K562 (cell line): ENCODE data around the gene FBXO11. TPM values are rescaled to one million over a fixed set of nuclear protein-coding genes. Genes with fewer than 3 reads are reported as not detected.

ENCODE experiments used
- ATAC-seq: fragments of 200-7000 bp; cut with Tn5 transposase; 3 replicates; pipeline ENCODE4 v1.9.1; 2020; ENCODE audit warnings: moderate library complexity
- BruUV-seq: library from RNA; stranded (reverse); fragments of 400-500 nt; replicated peaks from 2 replicates; lab custom pipeline; 2021; lab: Mats Ljungman, UMichigan
- CTCF ChIA-PET: fragments of 300-600 bp; formaldehyde crosslinking; extraction: SDS; loops from one replicate; lab custom pipeline; 2021; ENCODE audit warnings: low intra/inter-chr PET ratio; lab: Yijun Ruan, JAX
- POLR2A ChIA-PET: fragments of 300-600, 350-650 bp; sonication (Branson Sonifier 250); formaldehyde crosslinking; extraction: SDS; loops from one replicate; lab custom pipeline; 2021; ENCODE audit warnings: antibody characterized with exemption, inconsistent platforms; lab: Yijun Ruan, JAX
- DNase-seq, 4 experiments: peaks; one replicate each; pipeline versions ENCODE4 v3.0.0 to v3.0.0-alpha.2; 2011 to 2018; ENCODE audit warnings: low spot score in 3 of 4, mixed read lengths in 3 of 4; ENCODE audit errors: extremely low read depth in 1 of 4
- FAIRE-seq: peaks from 2 replicates; lab custom pipeline; 2011; peaks lifted over from hg19 to GRCh38; lab: Jason Lieb, UNC
- H2AFZ ChIP-seq: 2 replicates; pipeline ENCODE4 v1.6.0; 2011; ENCODE audit warnings: low read depth, low read length, control low read depth, inconsistent platforms
- H3K27ac ChIP-seq: fragments of 200-600 bp; 3 replicates; pipeline ENCODE4 v1.8.0; 2011; ENCODE audit warnings: low read depth, mild to moderate bottlenecking, control low read depth, inconsistent platforms, low read length, moderate library complexity, mixed read lengths; ENCODE audit errors: extremely low read depth
- H3K27me3 ChIP-seq, 2 experiments: fragments of 300-600 bp in 1 of 2; 2 replicates in 1 of 2; 3 replicates in 1 of 2; pipeline versions ENCODE4 v1.6.0 to v1.8.0; 2011; ENCODE audit warnings: inconsistent platforms in 2 of 2, low read length in 2 of 2, mild to moderate bottlenecking in 1 of 2, mixed read lengths in 1 of 2, moderate library complexity in 1 of 2; ENCODE audit not compliant: control insufficient read depth in 2 of 2, insufficient read depth in 2 of 2
- H3K36me3 ChIP-seq: fragments of 300-600 bp; 3 replicates; pipeline ENCODE4 v1.8.0; 2011; ENCODE audit warnings: mild to moderate bottlenecking, low read length, inconsistent platforms; ENCODE audit not compliant: control insufficient read depth, insufficient read depth
- H3K4me1 ChIP-seq, 2 experiments: fragments of 200-600 bp in 1 of 2; replicated peaks in 1 of 2; 2 replicates in 1 of 2; 3 replicates in 1 of 2; pipeline versions ENCODE4 v1.5.1 to v1.8.0; 2011; ENCODE audit warnings: inconsistent platforms in 2 of 2, low read length in 2 of 2, mild to moderate bottlenecking in 1 of 2, mixed read lengths in 1 of 2, moderate library complexity in 1 of 2; ENCODE audit not compliant: control insufficient read depth in 2 of 2, insufficient read depth in 2 of 2
- H3K4me2 ChIP-seq: 2 replicates; pipeline ENCODE4 v1.6.1; 2011; ENCODE audit warnings: low read length, control low read depth, inconsistent platforms, mixed read lengths; ENCODE audit not compliant: insufficient read depth
- H3K4me3 ChIP-seq: fragments of 200-600 bp; sonication (generic), shearing (Covaris generic); 2 replicates; pipeline ENCODE4 v1.5.1; 2016; ENCODE audit warnings: control low read depth, inconsistent platforms
- H3K79me2 ChIP-seq: fragments of 200-600 bp; 3 replicates; pipeline ENCODE4 v1.8.0; 2011; ENCODE audit warnings: low read length, inconsistent platforms; ENCODE audit not compliant: control insufficient read depth, insufficient read depth
- H3K9ac ChIP-seq, 2 experiments: 2 replicates each; pipeline versions ENCODE4 v1.6.0 to v1.6.1; 2011; ENCODE audit warnings: low read depth in 2 of 2, low read length in 2 of 2, control low read depth in 1 of 2, inconsistent platforms in 1 of 2, mild to moderate bottlenecking in 1 of 2, mixed read lengths in 1 of 2; ENCODE audit not compliant: insufficient read depth in 1 of 2
- H3K9me1 ChIP-seq: one replicate; pipeline ENCODE4 v1.6.0; 2011; ENCODE audit warnings: inconsistent platforms, mild to moderate bottlenecking, low read length, moderate library complexity; ENCODE audit not compliant: control insufficient read depth, insufficient read depth
- H3K9me3 ChIP-seq: replicated peaks from 2 replicates; pipeline ENCODE4 v1.5.1; 2011; ENCODE audit warnings: low read depth, low read length, inconsistent platforms; ENCODE audit not compliant: control insufficient read depth, insufficient read depth
- H4K20me1 ChIP-seq: replicated peaks from 2 replicates; pipeline ENCODE4 v1.6.1; 2011; ENCODE audit warnings: low read length, inconsistent platforms, mixed read lengths; ENCODE audit not compliant: control insufficient read depth, insufficient read depth
- ATF6 ChIP-seq: sonication (generic); formaldehyde crosslinking; IDR thresholded peaks from 2 replicates; pipeline ENCODE4 v1.4.0; 2020; ENCODE audit warnings: mild to moderate bottlenecking, missing genetic modification reagents
- FOXJ3 ChIP-seq: sonication (generic); formaldehyde crosslinking; IDR thresholded peaks from 2 replicates; pipeline ENCODE4 v1.4.0; 2020; ENCODE audit warnings: mild to moderate bottlenecking, missing genetic modification reagents
- HSF4 ChIP-seq: fragments of 250-450 bp; sonication (Bioruptor Pico); IDR thresholded peaks from 2 replicates; pipeline ENCODE4 v2.1.2; 2022; ENCODE audit warnings: mild to moderate bottlenecking, moderate library complexity, borderline replicate concordance
- L3MBTL2 ChIP-seq: fragments of 450-650 bp; IDR thresholded peaks from 2 replicates; pipeline ENCODE4 v1.6.1; 2016; ENCODE audit warnings: mild to moderate bottlenecking, moderate library complexity
- MTA2 ChIP-seq: fragments of 450-650 bp; IDR thresholded peaks from 2 replicates; pipeline ENCODE4 v1.6.1; 2016; ENCODE audit warnings: low read depth
- SUPT5H ChIP-seq: fragments of 450-650 bp; IDR thresholded peaks from 2 replicates; pipeline ENCODE4 v1.6.1; 2016
- TFAP4 ChIP-seq: sonication (generic); formaldehyde crosslinking; IDR thresholded peaks from 2 replicates; pipeline ENCODE4 v1.8.0; 2022; ENCODE audit warnings: missing genetic modification reagents, mild to moderate bottlenecking, moderate library complexity, borderline replicate concordance
- ZNF444 ChIP-seq: fragments of 250-450 bp; sonication (Bioruptor Pico); IDR thresholded peaks from 2 replicates; pipeline ENCODE4 v1.4.0; 2020; ENCODE audit warnings: mild to moderate bottlenecking, moderate library complexity
- WGBS: fragments of 100-300 bp; shearing (Covaris generic); methylation state at CpG from one replicate; pipeline ENCODE4 v1.1.6; 2016; ENCODE audit warnings: low coverage, mixed read lengths; ENCODE audit not compliant: insufficient coverage; ENCODE audit errors: missing lambda C conversion rate; 5-methylcytosine and 5-hydroxymethylcytosine counted together
- in situ Hi-C: fragments of 300-500 bp; cut with MboI; formaldehyde crosslinking; loops from 4 replicates; pipeline ENCODE4 v1.15.0; 2018; ENCODE audit warnings: inconsistent platforms, mixed read lengths
- intact Hi-C: fragments of 100-400 bp; cut with micrococcal nuclease; formaldehyde crosslinking; loops from 2 replicates; pipeline ENCODE4 v1.14.2; 2022
- polyA plus RNA-seq, 8 experiments: library from polyadenylated mRNA; depleted of rRNA in 4 of 8; stranded (reverse) in 5 of 8; unstranded in 3 of 8; fragments of >200 nt; fragmentation: Nextera tagmentation in 2 of 8; fragmentation: Illumina TruSeq in 1 of 8; extraction: Ambion mirVana in 2 of 8; extraction: Trizol in 1 of 8; gene quantifications; 2 replicates each; pipeline versions ENCODE4 v1.2.1 to v1.2.3, GENCODE V29; 2011 to 2014; ENCODE audit warnings: inconsistent platforms in 1 of 8, missing spikeins in 1 of 8
- total RNA-seq, 7 experiments: library from RNA; depleted of rRNA in 6 of 7; stranded (reverse); fragments of >200 nt in 6 of 7; fragmentation: Illumina TruSeq in 2 of 7; extraction: Trizol in 2 of 7; gene quantifications; 2 replicates each; pipeline versions ENCODE4 v1.2.1 to v1.2.3, GENCODE V29; 2011 to 2021; ENCODE audit warnings: low replicate concordance in 1 of 7
- TF ChIP-seq, protein P1 (sequence below): fragments of 250-450 bp; sonication (Bioruptor Pico); IDR thresholded peaks from 2 replicates; pipeline ENCODE4 v1.8.0; 2022; ENCODE audit warnings: moderate library complexity, mild to moderate bottlenecking, inconsistent platforms
- TF ChIP-seq, protein P2 (sequence below): sonication (generic); formaldehyde crosslinking; IDR thresholded peaks from 2 replicates; pipeline ENCODE4 v1.8.1; 2023; ENCODE audit warnings: mild to moderate bottlenecking, missing genetic modification reagents

FBXO11 gene
- total and polyA plus RNA-seq, 9 of the 15 experiments (the other 6 are each of a cell fraction or from before 2014, with no cell fraction given) = 8.8 to 44.5 (median 24.1) TPM

DNA sequence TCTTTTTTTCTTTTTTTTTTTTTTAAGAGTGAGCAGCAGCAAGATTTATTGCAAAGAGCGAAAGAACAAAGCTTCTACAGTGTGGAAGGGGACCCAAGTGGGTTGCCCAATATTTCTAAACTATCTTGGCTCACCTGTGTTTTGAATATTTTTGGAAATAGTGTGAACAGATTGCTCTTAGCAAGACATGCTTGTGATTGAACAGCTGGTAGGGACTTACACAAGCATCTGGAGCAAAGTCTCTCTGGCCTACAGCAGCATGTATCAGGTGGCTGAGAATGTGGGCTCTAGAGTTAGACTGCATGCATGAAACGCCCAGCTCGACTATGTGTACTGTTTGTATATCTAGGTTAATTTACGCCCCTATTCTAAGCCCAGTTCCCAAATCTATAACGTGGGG, 40.3 kb upstream of the FBXO11 start:
- H3K9ac ChIP-seq = no peak overlapping the region
- H3K9me3 ChIP-seq = no peaks in the 10 kb centered on the region; the same call in 1 of the 2 replicates
- H3K4me1 ChIP-seq = no peaks in the 10 kb centered on the region
- no peak overlapping the region for H3K4me2 ChIP-seq
- ChIA-PET POLR2A (no interaction called here), CTCF (no interaction called here)
- no peak overlapping the region for H2AFZ ChIP-seq
- H3K27ac ChIP-seq = no peak overlapping the region
- intact Hi-C loops (no loop called here), in situ Hi-C loops (no loop called here)
- H3K4me3 ChIP-seq = no peak overlapping the region
- DNase-seq = no peak
- FAIRE-seq = no peak
- TF ChIP-seq L3MBTL2 = no peak
- no peak for TF ChIP-seq SUPT5H
- no peak for TF ChIP-seq HSF4 (CRISPR knock-in tag)
- TF ChIP-seq ATF6 (CRISPR knock-in tag) = no peak
- TF ChIP-seq MTA2 = no peak
- TF ChIP-seq ZNF444 (CRISPR knock-in tag) = no peak
- no peak for TF ChIP-seq TFAP4 (CRISPR knock-in tag)
- TF ChIP-seq, protein P1, sequence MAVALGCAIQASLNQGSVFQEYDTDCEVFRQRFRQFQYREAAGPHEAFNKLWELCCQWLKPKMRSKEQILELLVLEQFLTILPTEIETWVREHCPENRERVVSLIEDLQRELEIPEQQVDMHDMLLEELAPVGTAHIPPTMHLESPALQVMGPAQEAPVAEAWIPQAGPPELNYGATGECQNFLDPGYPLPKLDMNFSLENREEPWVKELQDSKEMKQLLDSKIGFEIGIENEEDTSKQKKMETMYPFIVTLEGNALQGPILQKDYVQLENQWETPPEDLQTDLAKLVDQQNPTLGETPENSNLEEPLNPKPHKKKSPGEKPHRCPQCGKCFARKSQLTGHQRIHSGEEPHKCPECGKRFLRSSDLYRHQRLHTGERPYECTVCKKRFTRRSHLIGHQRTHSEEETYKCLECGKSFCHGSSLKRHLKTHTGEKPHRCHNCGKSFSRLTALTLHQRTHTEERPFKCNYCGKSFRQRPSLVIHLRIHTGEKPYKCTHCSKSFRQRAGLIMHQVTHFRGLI (CRISPR knock-in tag) = no peak
- TF ChIP-seq FOXJ3 (CRISPR knock-in tag) = no peak
- TF ChIP-seq, protein P2, sequence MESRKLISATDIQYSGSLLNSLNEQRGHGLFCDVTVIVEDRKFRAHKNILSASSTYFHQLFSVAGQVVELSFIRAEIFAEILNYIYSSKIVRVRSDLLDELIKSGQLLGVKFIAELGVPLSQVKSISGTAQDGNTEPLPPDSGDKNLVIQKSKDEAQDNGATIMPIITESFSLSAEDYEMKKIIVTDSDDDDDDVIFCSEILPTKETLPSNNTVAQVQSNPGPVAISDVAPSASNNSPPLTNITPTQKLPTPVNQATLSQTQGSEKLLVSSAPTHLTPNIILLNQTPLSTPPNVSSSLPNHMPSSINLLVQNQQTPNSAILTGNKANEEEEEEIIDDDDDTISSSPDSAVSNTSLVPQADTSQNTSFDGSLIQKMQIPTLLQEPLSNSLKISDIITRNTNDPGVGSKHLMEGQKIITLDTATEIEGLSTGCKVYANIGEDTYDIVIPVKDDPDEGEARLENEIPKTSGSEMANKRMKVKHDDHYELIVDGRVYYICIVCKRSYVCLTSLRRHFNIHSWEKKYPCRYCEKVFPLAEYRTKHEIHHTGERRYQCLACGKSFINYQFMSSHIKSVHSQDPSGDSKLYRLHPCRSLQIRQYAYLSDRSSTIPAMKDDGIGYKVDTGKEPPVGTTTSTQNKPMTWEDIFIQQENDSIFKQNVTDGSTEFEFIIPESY (CRISPR knock-in tag) = no peak
- no peaks in the 10 kb centered on the region for H3K36me3 ChIP-seq
- peaks cover 7 to 13% of the 10 kb centered on the region in 2 experiments; a peak in 3 of 5 replicates for H3K27me3 ChIP-seq
- H3K9me1 ChIP-seq = no peaks in the 10 kb centered on the region
- 10% methylated on average over 5 of the region's 5 CpGs for WGBS
- BruUV-seq = no TSS peak
- no peaks in the 10 kb centered on the region for H3K79me2 ChIP-seq
- ATAC-seq = no peak
- no peaks in the 10 kb centered on the region for H4K20me1 ChIP-seq
